HFF-Myc (cell line): ENCODE results near the gene METTL2B.

Source experiments
- DNase-seq: peaks from one replicate; pipeline ENCODE4 v3.0.0-alpha.2; 2011; ENCODE audit warnings: low read depth; ENCODE audit errors: extremely low read depth
- H3K4me3 ChIP-seq: replicated peaks from 2 replicates; pipeline ENCODE4 v1.5.1; 2011; ENCODE audit warnings: low read depth, mild to moderate bottlenecking, control low read depth, low read length
- TF ChIP-seq, protein P1 (sequence below): IDR thresholded peaks from 2 replicates; pipeline ENCODE4 v1.5.1; 2012; ENCODE audit warnings: mild to moderate bottlenecking, low read depth, low read length, control low read depth; ENCODE audit errors: missing control alignments

METTL2B gene

DNA sequence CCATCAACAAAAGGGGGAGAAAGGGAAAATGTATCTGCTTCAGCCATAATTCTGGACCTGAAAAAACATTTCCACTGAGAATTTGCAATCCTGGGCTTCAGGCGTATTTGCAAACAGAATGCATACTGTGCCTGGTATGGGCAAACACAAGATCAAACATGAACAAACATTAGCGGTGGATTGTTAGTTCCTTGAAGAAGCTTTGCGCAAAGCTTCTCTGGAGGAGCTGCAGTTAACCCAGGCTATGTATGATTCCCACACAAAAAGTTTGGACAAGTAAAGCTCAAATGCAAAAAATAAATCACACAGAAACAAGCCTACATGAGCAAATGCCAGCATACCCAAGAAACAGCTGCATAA lies 41.2 kb upstream of the METTL2B start:
- no peak overlapping the region for H3K4me3 ChIP-seq
- TF ChIP-seq, protein P1, sequence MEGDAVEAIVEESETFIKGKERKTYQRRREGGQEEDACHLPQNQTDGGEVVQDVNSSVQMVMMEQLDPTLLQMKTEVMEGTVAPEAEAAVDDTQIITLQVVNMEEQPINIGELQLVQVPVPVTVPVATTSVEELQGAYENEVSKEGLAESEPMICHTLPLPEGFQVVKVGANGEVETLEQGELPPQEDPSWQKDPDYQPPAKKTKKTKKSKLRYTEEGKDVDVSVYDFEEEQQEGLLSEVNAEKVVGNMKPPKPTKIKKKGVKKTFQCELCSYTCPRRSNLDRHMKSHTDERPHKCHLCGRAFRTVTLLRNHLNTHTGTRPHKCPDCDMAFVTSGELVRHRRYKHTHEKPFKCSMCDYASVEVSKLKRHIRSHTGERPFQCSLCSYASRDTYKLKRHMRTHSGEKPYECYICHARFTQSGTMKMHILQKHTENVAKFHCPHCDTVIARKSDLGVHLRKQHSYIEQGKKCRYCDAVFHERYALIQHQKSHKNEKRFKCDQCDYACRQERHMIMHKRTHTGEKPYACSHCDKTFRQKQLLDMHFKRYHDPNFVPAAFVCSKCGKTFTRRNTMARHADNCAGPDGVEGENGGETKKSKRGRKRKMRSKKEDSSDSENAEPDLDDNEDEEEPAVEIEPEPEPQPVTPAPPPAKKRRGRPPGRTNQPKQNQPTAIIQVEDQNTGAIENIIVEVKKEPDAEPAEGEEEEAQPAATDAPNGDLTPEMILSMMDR, result no peak
- no peak for DNase-seq

DNA sequence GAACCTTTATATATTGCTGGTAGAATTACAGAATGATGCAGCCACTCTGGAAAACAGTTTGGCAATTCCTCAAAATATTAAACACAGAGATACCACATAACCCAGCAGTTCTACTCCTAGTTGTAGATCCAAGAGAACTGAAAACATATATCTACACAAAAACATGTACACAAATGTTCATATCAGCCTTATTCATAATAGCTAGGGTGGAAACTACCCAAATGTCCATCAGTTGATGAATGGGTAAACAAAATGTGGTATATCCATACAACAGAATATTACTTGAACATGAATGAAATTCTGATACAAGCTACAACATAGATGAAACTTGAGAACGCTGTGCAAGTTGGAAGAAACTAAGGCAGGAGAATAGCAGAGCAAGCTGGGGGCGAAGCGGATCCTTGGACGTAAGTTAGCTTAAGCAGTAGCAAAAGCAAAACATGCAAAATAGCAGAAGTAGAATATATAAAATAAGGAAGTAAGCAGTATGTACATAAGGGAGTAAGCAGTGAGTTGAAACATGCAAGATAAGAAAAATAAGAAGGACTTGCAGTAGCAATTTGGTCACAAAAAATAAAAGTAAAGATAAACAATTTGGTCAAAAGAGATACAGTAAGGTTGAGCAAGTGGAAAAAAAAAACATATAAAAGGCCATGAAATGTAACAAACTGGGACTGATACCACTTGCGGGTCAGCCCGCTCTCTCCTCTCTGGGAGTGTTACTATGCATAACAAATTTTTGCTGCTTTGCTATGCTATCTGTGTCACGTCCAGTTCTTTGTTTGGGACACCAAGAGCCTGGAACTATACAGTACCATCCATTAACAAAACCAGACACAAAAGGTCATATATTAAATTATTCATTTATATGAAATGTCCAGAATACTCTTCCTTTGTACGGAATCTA lies 38.9 kb upstream of the METTL2B start:
- no peak for DNase-seq
- no peak overlapping the region for H3K4me3 ChIP-seq
- TF ChIP-seq, protein P1, result no peak

DNA sequence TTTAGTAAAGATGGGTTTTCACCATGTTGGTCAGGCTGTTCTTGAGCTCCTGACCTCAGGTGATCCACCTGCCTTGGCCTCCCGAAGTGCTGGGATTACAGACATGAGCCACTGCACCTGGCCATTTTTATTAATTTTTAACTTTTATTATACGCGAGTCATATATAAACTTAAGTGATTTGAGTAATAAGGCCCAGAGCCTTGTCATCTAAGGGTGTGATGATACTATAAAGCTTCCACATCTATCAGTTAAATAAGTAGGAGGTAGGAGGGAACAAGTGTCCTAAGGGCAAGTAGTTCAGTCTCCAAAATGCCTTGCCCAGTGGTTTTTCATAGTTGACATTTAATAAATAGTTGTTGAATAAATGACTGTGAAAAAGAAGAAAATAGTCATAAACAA lies 34.2 kb upstream of the METTL2B start:
- TF ChIP-seq, protein P1, result no peak
- DNase-seq, result no peak
- H3K4me3 ChIP-seq, result no peak overlapping the region

DNA sequence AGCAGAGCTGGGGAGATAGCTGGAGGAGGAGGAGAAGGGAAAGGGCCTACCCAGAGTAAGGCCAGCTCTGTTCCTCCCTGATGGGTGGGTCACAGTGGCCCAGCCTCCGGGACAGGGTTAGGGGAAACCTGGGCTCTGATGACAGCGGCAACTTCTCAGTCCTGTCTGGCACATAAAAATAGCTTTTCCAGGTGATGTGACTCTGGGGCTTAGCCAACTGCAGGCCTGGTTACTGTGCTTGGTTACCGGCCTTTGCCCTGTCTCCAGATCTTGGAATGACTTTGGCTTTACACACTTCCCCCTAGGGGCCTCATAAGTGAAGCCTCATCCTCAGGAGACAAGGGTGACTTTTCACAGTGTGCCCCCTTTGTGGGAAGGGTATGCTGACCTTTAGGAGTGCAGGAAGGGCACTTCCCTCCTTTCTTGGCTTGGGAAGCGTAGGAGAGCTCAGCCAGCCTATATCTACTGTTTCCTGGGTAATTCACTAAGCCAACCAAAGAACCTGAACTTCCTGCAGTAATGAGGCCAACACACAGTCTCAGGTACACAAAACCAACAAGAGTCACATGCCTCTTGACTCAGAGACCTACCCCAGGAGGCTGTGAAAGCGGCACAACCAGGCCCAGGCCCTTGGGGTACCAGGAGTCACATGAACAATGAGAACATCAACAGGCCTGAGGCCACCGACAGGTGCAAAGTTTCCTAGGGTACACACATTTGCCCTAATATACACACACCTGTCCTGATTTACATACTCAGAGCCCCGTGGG lies 32.5 kb upstream of the METTL2B start:
- DNase-seq, result no peak
- TF ChIP-seq, protein P1, result no peak
- no peak overlapping the region for H3K4me3 ChIP-seq

DNA sequence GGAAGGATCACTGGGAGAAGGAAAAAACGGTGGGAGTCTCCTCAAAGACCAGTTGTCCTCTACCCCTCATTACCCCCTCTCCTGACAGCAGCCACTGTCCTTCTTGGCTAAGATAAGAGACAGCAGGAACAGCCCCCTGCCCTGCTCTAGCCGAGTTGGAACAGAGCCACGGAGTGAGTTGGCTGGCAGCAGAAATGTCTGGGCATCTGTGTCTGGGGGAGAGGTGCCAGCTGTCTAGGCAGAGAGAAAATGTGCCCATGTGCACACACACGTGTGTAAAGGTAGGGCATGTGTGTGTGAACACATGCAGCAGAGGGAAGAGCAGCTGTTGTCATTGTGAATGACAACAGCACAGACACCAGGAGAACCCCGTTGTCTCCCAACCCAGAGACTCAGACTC lies 30.2 kb upstream of the METTL2B start:
- TF ChIP-seq, protein P1, result no peak
- no peak overlapping the region for H3K4me3 ChIP-seq
- DNase-seq, result no peak

DNA sequence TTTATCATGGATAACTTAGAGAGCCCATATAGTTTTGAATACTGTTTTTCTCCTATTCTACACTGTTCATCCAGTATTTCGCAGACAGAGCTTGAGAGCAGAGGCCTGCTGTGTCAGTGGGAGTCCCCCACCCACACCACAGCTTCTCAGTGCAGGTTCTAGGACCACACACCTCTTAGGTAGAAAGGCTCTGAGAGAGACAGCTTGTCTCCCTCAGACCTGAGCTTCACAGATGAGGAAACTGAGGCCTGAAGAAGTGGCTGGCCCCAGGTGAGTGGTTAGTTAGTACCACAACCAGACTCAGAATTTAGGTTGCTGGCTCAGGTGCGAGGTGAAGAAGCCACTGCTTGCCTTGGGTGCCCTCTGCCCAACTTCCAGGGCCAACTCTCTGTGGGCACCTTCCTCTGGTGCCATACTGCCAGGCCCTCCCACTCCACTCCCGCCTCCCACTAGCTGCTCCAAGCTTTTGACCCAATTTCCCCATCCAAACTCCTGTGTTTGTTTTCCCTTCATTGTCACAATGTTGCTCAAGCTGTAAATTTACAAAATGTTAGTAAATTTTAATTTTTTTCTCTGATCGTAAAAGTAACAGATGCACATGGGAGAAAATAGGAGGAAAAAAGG lies 28.5 kb upstream of the METTL2B start:
- TF ChIP-seq, protein P1, result no peak
- DNase-seq, result no peak

More for the DNA sequence above, 28.5 kb upstream of the METTL2B start:
- no peak overlapping the region for H3K4me3 ChIP-seq
